IMR-90 (cell line): ENCODE results near the gene DNASE2B. TPM values are rescaled to one million over a fixed set of nuclear protein-coding genes. Genes with fewer than 3 reads are reported as not detected.

Experiments used
- ATAC-seq: fragments of 200-7000 bp; cut with Tn5 transposase; 2 replicates; pipeline ENCODE4 v1.9.1; 2020; ENCODE audit warnings: low read depth, mild to moderate bottlenecking, moderate library complexity
- BruUV-seq: library from RNA; stranded (reverse); fragments of 400-500 nt; replicated peaks from 2 replicates; lab custom pipeline; 2021; lab: Mats Ljungman, UMichigan
- CTCF ChIA-PET: fragments of 300-600 bp; formaldehyde crosslinking; extraction: SDS; loops from one replicate; lab custom pipeline; 2021; ENCODE audit warnings: antibody characterized with exemption; lab: Yijun Ruan, JAX
- POLR2A ChIA-PET: fragments of 300-600 bp; sonication (Branson Sonifier 250); formaldehyde crosslinking; loops from one replicate; lab custom pipeline; 2022; ENCODE audit warnings: antibody characterized with exemption; ENCODE audit not compliant: unreplicated experiment; lab: Charles Lee
- DNase-seq: peaks from one replicate; pipeline ENCODE4 v3.0.0; 2013
- H2AFZ ChIP-seq: replicated peaks from 2 replicates; pipeline ENCODE3; 2013; ENCODE audit warnings: low read length, mild to moderate bottlenecking; ENCODE audit not compliant: poor library complexity
- H2AK5ac ChIP-seq: 2 replicates; pipeline ENCODE4 v1.6.1; 2013; ENCODE audit warnings: low read depth, low read length, inconsistent platforms
- H2AK9ac ChIP-seq: replicated peaks from 2 replicates; pipeline ENCODE3; 2013; ENCODE audit warnings: mild to moderate bottlenecking, low read depth, low read length, moderate library complexity; ENCODE audit not compliant: poor library complexity
- H2BK120ac ChIP-seq: 2 replicates; pipeline ENCODE4 v1.6.1; 2013; ENCODE audit warnings: low read depth, low read length, inconsistent platforms
- H2BK15ac ChIP-seq: 3 replicates; pipeline ENCODE4 v1.6.1; 2013; ENCODE audit warnings: low read depth, low read length, inconsistent platforms
- H2BK20ac ChIP-seq: 2 replicates; pipeline ENCODE4 v1.6.1; 2013; ENCODE audit warnings: low read depth, mild to moderate bottlenecking, inconsistent platforms, low read length, moderate library complexity
- H2BK5ac ChIP-seq: 2 replicates; pipeline ENCODE4 v1.6.1; 2013; ENCODE audit warnings: mild to moderate bottlenecking, low read depth, low read length, inconsistent platforms; ENCODE audit not compliant: poor library complexity, severe bottlenecking
- H3K14ac ChIP-seq: replicated peaks from 2 replicates; pipeline ENCODE4 v1.6.1; 2013; ENCODE audit warnings: low read depth, low read length, inconsistent platforms
- H3K18ac ChIP-seq: 2 replicates; pipeline ENCODE4 v1.6.1; 2013; ENCODE audit warnings: low read depth, low read length, control low read depth
- H3K23ac ChIP-seq: 2 replicates; pipeline ENCODE4 v1.6.1; 2013; ENCODE audit warnings: low read depth, low read length, inconsistent platforms
- H3K27ac ChIP-seq: 2 replicates; pipeline ENCODE4 v1.5.1; 2013; ENCODE audit warnings: mild to moderate bottlenecking, control low read depth, low read length; ENCODE audit not compliant: insufficient read depth
- H3K27me3 ChIP-seq: 2 replicates; pipeline ENCODE4 v1.6.1; 2013; ENCODE audit warnings: low read length; ENCODE audit not compliant: control insufficient read depth, insufficient read depth
- H3K36me3 ChIP-seq: 2 replicates; pipeline ENCODE4 v1.6.1; 2013; ENCODE audit warnings: low read length, mixed read lengths; ENCODE audit not compliant: control insufficient read depth, insufficient read depth
- H3K4ac ChIP-seq: 2 replicates; pipeline ENCODE4 v1.6.1; 2013; ENCODE audit warnings: low read depth, low read length, inconsistent platforms
- H3K4me1 ChIP-seq: 2 replicates; pipeline ENCODE4 v1.6.1; 2013; ENCODE audit warnings: low read length, mixed read lengths; ENCODE audit not compliant: control insufficient read depth, insufficient read depth
- H3K4me2 ChIP-seq: 2 replicates; pipeline ENCODE4 v1.6.1; 2013; ENCODE audit warnings: low read depth, mild to moderate bottlenecking, control low read depth, low read length, moderate library complexity
- H3K4me3 ChIP-seq: 2 replicates; pipeline ENCODE4 v1.5.1; 2013; ENCODE audit warnings: low read depth, mild to moderate bottlenecking, control low read depth, low read length, moderate library complexity; ENCODE audit not compliant: insufficient read depth
- H3K56ac ChIP-seq: 2 replicates; pipeline ENCODE4 v1.6.1; 2013; ENCODE audit warnings: low read length, inconsistent platforms; ENCODE audit not compliant: insufficient read depth; ENCODE audit errors: extremely low read depth
- H3K79me1 ChIP-seq, 2 experiments: 2 replicates each; pipeline ENCODE4 v1.6.1; 2013; ENCODE audit warnings: low read length in 2 of 2, inconsistent platforms in 1 of 2, low read depth in 1 of 2
- H3K9ac ChIP-seq: 2 replicates; pipeline ENCODE4 v1.6.1; 2013; ENCODE audit warnings: low read depth, low read length, control low read depth
- H3K9me1 ChIP-seq: 2 replicates; pipeline ENCODE4 v1.6.1; 2013; ENCODE audit warnings: low read length, inconsistent platforms; ENCODE audit not compliant: insufficient read depth
- H3K9me3 ChIP-seq: 2 replicates; pipeline ENCODE4 v1.6.1; 2013; ENCODE audit warnings: low read length; ENCODE audit not compliant: control insufficient read depth, insufficient read depth
- H4K20me1 ChIP-seq: 2 replicates; pipeline ENCODE4 v1.6.1; 2013; ENCODE audit warnings: low read length, inconsistent platforms; ENCODE audit not compliant: insufficient read depth
- H4K5ac ChIP-seq: 2 replicates; pipeline ENCODE4 v1.6.1; 2013; ENCODE audit warnings: mild to moderate bottlenecking, low read depth, low read length, control low read depth
- H4K8ac ChIP-seq, 2 experiments: 2 replicates each; pipeline ENCODE4 v1.6.1; 2013; ENCODE audit warnings: low read depth in 2 of 2, low read length in 2 of 2, control low read depth in 1 of 2, inconsistent platforms in 1 of 2
- H4K91ac ChIP-seq: 2 replicates; pipeline ENCODE4 v1.6.1; 2013; ENCODE audit warnings: low read depth, low read length, inconsistent platforms; ENCODE audit not compliant: insufficient read depth
- BHLHE40 ChIP-seq: fragments of 150-350 bp; IDR thresholded peaks from 2 replicates; pipeline ENCODE4 v1.6.1; 2016; ENCODE audit warnings: mild to moderate bottlenecking, low read depth, low read length
- CEBPB ChIP-seq: IDR thresholded peaks from 2 replicates; pipeline ENCODE4 v1.6.1; 2012; ENCODE audit warnings: low read depth, low read length, improper control_type of control experiment
- CHD1 ChIP-seq: IDR thresholded peaks from 2 replicates; pipeline ENCODE4 v1.6.1; 2012; ENCODE audit warnings: low read depth, low read length, improper control_type of control experiment
- CTCF ChIP-seq: conservative IDR thresholded peaks from 2 replicates; pipeline ENCODE4 v1.5.1; 2012; ENCODE audit warnings: mild to moderate bottlenecking, low read depth, low read length, improper control_type of control experiment
- ELK1 ChIP-seq: fragments of 150-350 bp; IDR thresholded peaks from 2 replicates; pipeline ENCODE4 v1.6.1; 2016; ENCODE audit warnings: low read depth, mild to moderate bottlenecking, low read length, moderate library complexity, borderline replicate concordance
- FOS ChIP-seq: fragments of 150-350 bp; IDR thresholded peaks from 2 replicates; pipeline ENCODE4 v1.6.1; 2016; ENCODE audit warnings: low read depth, low read length
- MAFK ChIP-seq: IDR thresholded peaks from 2 replicates; pipeline ENCODE4 v1.6.1; 2012; ENCODE audit warnings: low read depth, low read length, improper control_type of control experiment
- MAZ ChIP-seq: IDR thresholded peaks from 2 replicates; pipeline ENCODE4 v1.6.1; 2012; ENCODE audit warnings: low read depth, mild to moderate bottlenecking, low read length, improper control_type of control experiment, moderate library complexity, borderline replicate concordance
- MXI1 ChIP-seq: IDR thresholded peaks from 2 replicates; pipeline ENCODE4 v1.6.1; 2012; ENCODE audit warnings: low read depth, mild to moderate bottlenecking, low read length, moderate library complexity, borderline replicate concordance
- NFE2L2 ChIP-seq: fragments of 150-350 bp; IDR thresholded peaks from 2 replicates; pipeline ENCODE4 v1.6.1; 2016; ENCODE audit warnings: low read depth, mild to moderate bottlenecking, low read length
- POLR2A ChIP-seq: IDR thresholded peaks from 2 replicates; pipeline ENCODE4 v1.6.1; 2012; ENCODE audit warnings: mild to moderate bottlenecking, low read depth, low read length
- RAD21 ChIP-seq: IDR thresholded peaks from 2 replicates; pipeline ENCODE4 v1.6.1; 2012; ENCODE audit warnings: low read length, improper control_type of control experiment
- RCOR1 ChIP-seq: IDR thresholded peaks from 2 replicates; pipeline ENCODE4 v1.6.1; 2012; ENCODE audit warnings: mild to moderate bottlenecking, low read length, improper control_type of control experiment; ENCODE audit not compliant: insufficient replicate concordance
- RFX5 ChIP-seq: IDR thresholded peaks from 2 replicates; pipeline ENCODE4 v1.8.0; 2012; ENCODE audit warnings: low read depth, mild to moderate bottlenecking, low read length, moderate library complexity
- SMC3 ChIP-seq: fragments of 150-350 bp; IDR thresholded peaks from 2 replicates; pipeline ENCODE4 v1.6.1; 2016; ENCODE audit warnings: low read depth, mild to moderate bottlenecking, antibody characterized with exemption, low read length, moderate library complexity
- USF2 ChIP-seq: fragments of 150-350 bp; IDR thresholded peaks from 2 replicates; pipeline ENCODE4 v1.6.1; 2017; ENCODE audit warnings: mild to moderate bottlenecking, antibody characterized with exemption, low read length, low read depth
- WGBS, 2 experiments: methylation state at CpG; one replicate each; pipeline versions ENCODE4 v1.1.5 to v1.1.7; 2013; ENCODE audit warnings: missing lambda C conversion rate in 2 of 2; ENCODE audit not compliant: insufficient read length in 1 of 2; ENCODE audit errors: extremely low coverage in 2 of 2; 5-methylcytosine and 5-hydroxymethylcytosine counted together
- dilution Hi-C: fragments of 300-500 bp; cut with HindIII; formaldehyde crosslinking; loops from one replicate; pipeline ENCODE4 v1.14.3; 2018; ENCODE audit warnings: low sequenced_read_pairs; ENCODE audit not compliant: unreplicated experiment
- in situ Hi-C: fragments of 300-500 bp; cut with MboI; formaldehyde crosslinking; loops from 3 replicates; pipeline ENCODE4 v1.14.3; 2019; ENCODE audit warnings: low sequenced_read_pairs, inconsistent platforms, mixed read lengths
- intact Hi-C: fragments of 100-400 bp; cut with micrococcal nuclease; formaldehyde crosslinking; loops from 2 replicates; pipeline ENCODE4 v1.10.0; 2022
- polyA plus RNA-seq, 3 experiments: library from polyadenylated mRNA; depleted of rRNA; stranded (reverse); fragments of >200 nt; gene quantifications; 2 replicates each; pipeline ENCODE4 v1.2.3, GENCODE V29; 2012; ENCODE audit warnings: low replicate concordance in 1 of 3
- total RNA-seq: library from RNA; depleted of rRNA; stranded (reverse); fragments of >200 nt; gene quantifications from 2 replicates; pipeline ENCODE4 v1.2.3, GENCODE V29; 2012

Gene DNASE2B
- total and polyA plus RNA-seq, 2 of the 4 experiments (the other 2 are of a cell fraction): not detected

- no peak overlapping the region for H4K91ac ChIP-seq
- H4K5ac ChIP-seq: no peak overlapping the region
- H3K18ac ChIP-seq: no peak overlapping the region
- H3K4me2 ChIP-seq: no peak overlapping the region
- H3K27ac ChIP-seq: no peak overlapping the region
- no peak overlapping the region for H2BK5ac ChIP-seq
- H4K20me1 ChIP-seq: no peaks in the 10 kb centered on the region
- H3K56ac ChIP-seq: no peak overlapping the region
- ATAC-seq: no peak
- in situ Hi-C loops (no loop called here), intact Hi-C loops (no loop called here), dilution Hi-C loops (no loop called here)
- H2BK120ac ChIP-seq: no peak overlapping the region
- H3K79me1 ChIP-seq: no peaks in the 10 kb centered on the region
- no peak overlapping the region for H2BK20ac ChIP-seq
- no peak overlapping the region for H2AK5ac ChIP-seq
- H3K27me3 ChIP-seq: no peaks in the 10 kb centered on the region
- POLR2A ChIA-PET: no interaction called here
- no peak overlapping the region for H2BK15ac ChIP-seq
- 100% methylated on average over 1 of the region's 1 CpG; no CpG with 5 or more reads in 1 of the 2 experiments for WGBS, 2 experiments
- no peaks in the 10 kb centered on the region for H3K9me1 ChIP-seq
- no peaks in the 10 kb centered on the region for H3K9me3 ChIP-seq
- H3K23ac ChIP-seq: no peak overlapping the region
- CTCF ChIA-PET: no interaction called here
- H3K4me1 ChIP-seq: no peaks in the 10 kb centered on the region
- TF ChIP-seq MXI1 (no peak), RFX5 (no peak), RAD21 (no peak), SMC3 (no peak), MAZ (no peak), CEBPB (no peak), FOS (no peak), RCOR1 (no peak), ELK1 (no peak), MAFK (no peak), BHLHE40 (no peak), CTCF (no peak), CHD1 (no peak), NFE2L2 (no peak), POLR2A (no peak), USF2 (no peak)
- H3K14ac ChIP-seq: no peak overlapping the region
- DNase-seq: no peak
- no peak overlapping the region for H3K4me3 ChIP-seq
- no peak overlapping the region for H4K8ac ChIP-seq
- no TSS peak for BruUV-seq
- no peaks in the 10 kb centered on the region for H3K36me3 ChIP-seq
- H2AFZ ChIP-seq: no peak overlapping the region
- no peak overlapping the region for H3K9ac ChIP-seq
- H3K4ac ChIP-seq: no peak overlapping the region
- H2AK9ac ChIP-seq: no peak overlapping the region
Observed at GRCh38 chr1:84385347-84385746, 12.9 kb upstream of the DNASE2B start.
